Psoas muscle (tissue), 8 donors: ENCODE results near the gene GALNT8. TPM values are rescaled to one million over a fixed set of nuclear protein-coding genes. Genes with fewer than 3 reads are reported as not detected.

Source experiments
- ATAC-seq, 4 donors: fragments of 200-7000 bp; cut with Tn5 transposase; one replicate each; pipeline ENCODE4 v1.9.1; 2020; ENCODE audit warnings: moderate library complexity in 3 of 4, mild to moderate bottlenecking in 2 of 4
- DNase-seq, 2 donors: peaks; one replicate each; pipeline ENCODE4 v3.0.0-alpha.2; 2020
- H3K27ac ChIP-seq: fragments of 200-600 bp; one replicate; pipeline ENCODE4 v1.8.0; 2022
- H3K27me3 ChIP-seq, 3 donors: fragments of 200-600 bp in 1 of 3; one replicate each; pipeline versions ENCODE4 v1.6.1 to v1.8.0; 2013 to 2022; ENCODE audit warnings: low read length in 2 of 3, mild to moderate bottlenecking in 2 of 3, moderate library complexity in 1 of 3; ENCODE audit not compliant: insufficient read depth in 3 of 3
- H3K36me3 ChIP-seq, 2 donors: fragments of 200-600 bp in 1 of 2; one replicate each; pipeline versions ENCODE4 v1.6.1 to v1.8.0; 2013 to 2022; ENCODE audit warnings: low read depth in 1 of 2, mild to moderate bottlenecking in 1 of 2, moderate library complexity in 1 of 2; ENCODE audit not compliant: insufficient read depth in 1 of 2
- H3K4me1 ChIP-seq: fragments of 200-600 bp; one replicate; pipeline ENCODE4 v1.8.0; 2022
- H3K4me3 ChIP-seq: fragments of 200-600 bp; one replicate; pipeline ENCODE4 v1.8.0; 2022; ENCODE audit warnings: mild to moderate bottlenecking
- H3K9me3 ChIP-seq: fragments of 200-600 bp; one replicate; pipeline ENCODE4 v1.8.0; 2022
- WGBS, 3 donors: extraction: QIAGEN DNeasy Blood & Tissue Kit; methylation state at CpG; one replicate each; pipeline versions ENCODE4 v1.1.6 to v1.1.7; 2013; 5-methylcytosine and 5-hydroxymethylcytosine counted together
- intact Hi-C, 2 donors: fragments of 100-400 bp; cut with DNase I; formaldehyde crosslinking; loops; one replicate each; pipeline versions ENCODE4 v1.11.0 to v1.14.2; 2022
- long read RNA-seq, 2 donors: library from polyadenylated mRNA; unstranded; transcript quantifications; one replicate each; pipeline ENCODE4 v2.0.0, GENCODE V29; 2021
- polyA plus RNA-seq, 3 donors: library from polyadenylated mRNA; stranded (reverse); fragments of 200-250 nt; gene quantifications; one replicate each; pipeline ENCODE4 v1.2.3, GENCODE V29; 2013
- total RNA-seq, 4 donors: library from RNA; stranded (reverse); fragmentation: NEBNext Ultra II Directional in 2 of 4; extraction: Animal tissue kit (Norgen Biotek cat#: 25700) in 2 of 4; gene quantifications; one replicate each; pipeline versions ENCODE4 v1.2.1 to v1.2.4, GENCODE V29; 2021 to 2023
- TF ChIP-seq, protein P1 (sequence below): fragments of 200-600 bp; IDR thresholded peaks from one replicate; pipeline ENCODE4 v1.8.0; 2022; ENCODE audit warnings: antibody characterized with exemption
- donor health status: healthy with polysubstance abuse.
- donor health status: DM: no; HTN: no; CAD: no; lungs with moderate emphysema.
- donor health status: Bipolar disorder and iron deficiency.
- donor health status: healthy.
- donor health status: DM: yes; HTN: yes; CAD: no.
- donor health status: DM: no; HTN: no; CAD: no.
- donor health status: DM: no; HTN: no; CAD: no.
- donor health status: DM: yes; HTN: yes; CAD: no.

The GALNT8 gene, protein sequence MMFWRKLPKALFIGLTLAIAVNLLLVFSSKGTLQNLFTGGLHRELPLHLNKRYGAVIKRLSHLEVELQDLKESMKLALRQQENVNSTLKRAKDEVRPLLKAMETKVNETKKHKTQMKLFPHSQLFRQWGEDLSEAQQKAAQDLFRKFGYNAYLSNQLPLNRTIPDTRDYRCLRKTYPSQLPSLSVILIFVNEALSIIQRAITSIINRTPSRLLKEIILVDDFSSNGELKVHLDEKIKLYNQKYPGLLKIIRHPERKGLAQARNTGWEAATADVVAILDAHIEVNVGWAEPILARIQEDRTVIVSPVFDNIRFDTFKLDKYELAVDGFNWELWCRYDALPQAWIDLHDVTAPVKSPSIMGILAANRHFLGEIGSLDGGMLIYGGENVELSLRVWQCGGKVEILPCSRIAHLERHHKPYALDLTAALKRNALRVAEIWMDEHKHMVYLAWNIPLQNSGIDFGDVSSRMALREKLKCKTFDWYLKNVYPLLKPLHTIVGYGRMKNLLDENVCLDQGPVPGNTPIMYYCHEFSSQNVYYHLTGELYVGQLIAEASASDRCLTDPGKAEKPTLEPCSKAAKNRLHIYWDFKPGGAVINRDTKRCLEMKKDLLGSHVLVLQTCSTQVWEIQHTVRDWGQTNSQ
- total RNA-seq (under 1 TPM; 0.11 to 0.89 (median 0.30) TPM), polyA plus RNA-seq (under 1 TPM; 0.14 to 0.40 (median 0.18) TPM)
- long read RNA-seq, donor 1: 0 reads
- long read RNA-seq, donor 2: 0 reads

DNA sequence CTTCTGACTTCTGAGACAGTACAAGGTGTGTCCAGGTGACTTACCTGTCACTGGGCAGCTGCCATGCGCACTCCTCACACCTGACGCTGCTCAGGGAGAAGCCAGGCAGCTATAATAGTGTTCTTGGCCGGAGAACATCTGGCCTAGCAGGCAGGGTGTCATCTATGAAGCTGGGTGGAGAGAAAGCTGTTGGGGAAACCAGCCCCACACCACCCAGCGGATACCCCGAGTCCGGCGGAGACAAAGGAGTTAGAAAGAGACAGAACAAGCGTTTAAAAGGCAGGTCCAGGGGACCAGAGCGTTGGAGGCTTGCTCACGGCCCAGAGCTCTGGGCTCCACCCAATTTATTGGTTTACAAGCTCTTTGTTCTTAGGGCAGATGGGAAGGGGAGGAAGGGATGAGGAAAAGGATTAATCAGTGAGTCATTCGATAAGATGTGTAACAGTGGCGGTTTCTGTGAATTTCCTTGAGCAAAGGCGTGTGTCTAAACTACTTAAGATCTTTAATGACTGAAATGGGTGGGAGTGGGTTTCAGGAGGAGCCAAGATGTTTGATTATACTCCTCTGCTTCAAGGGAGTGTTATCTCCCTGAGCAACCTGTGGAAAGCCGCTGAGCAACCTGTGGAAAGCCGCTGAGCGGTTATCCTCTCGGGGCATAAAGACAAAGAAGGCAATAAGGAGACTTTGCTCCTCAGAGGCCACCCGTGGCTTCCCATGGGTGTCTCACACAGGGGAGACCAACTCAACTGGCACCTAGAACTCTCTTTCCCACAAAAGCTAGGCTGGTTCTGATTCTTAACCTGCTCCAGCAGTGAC, at the start of gene GALNT8:
Gene GALNT8 (plus strand): TSS at position 580 of the 816 bp plus-strand sequence. CDS start 278 bp downstream, outside the sequence.
- ATAC-seq (no peak), DNase-seq (no peak)
- intact Hi-C loops: no loop called here
- Histone ChIP-seq H3K4me3 (no peak within 1 kb of the TSS), H3K9me3 (no peaks in the 10 kb centered on the region), H3K27ac (no peak within 1 kb of the TSS), H3K36me3 (no peaks in the 10 kb centered on the region), H3K27me3 (peaks cover 2 to 15% (median 2%) of the 10 kb centered on the region in 3 donors), H3K4me1 (no peaks in the 10 kb centered on the region)
- TF ChIP-seq, protein P1, sequence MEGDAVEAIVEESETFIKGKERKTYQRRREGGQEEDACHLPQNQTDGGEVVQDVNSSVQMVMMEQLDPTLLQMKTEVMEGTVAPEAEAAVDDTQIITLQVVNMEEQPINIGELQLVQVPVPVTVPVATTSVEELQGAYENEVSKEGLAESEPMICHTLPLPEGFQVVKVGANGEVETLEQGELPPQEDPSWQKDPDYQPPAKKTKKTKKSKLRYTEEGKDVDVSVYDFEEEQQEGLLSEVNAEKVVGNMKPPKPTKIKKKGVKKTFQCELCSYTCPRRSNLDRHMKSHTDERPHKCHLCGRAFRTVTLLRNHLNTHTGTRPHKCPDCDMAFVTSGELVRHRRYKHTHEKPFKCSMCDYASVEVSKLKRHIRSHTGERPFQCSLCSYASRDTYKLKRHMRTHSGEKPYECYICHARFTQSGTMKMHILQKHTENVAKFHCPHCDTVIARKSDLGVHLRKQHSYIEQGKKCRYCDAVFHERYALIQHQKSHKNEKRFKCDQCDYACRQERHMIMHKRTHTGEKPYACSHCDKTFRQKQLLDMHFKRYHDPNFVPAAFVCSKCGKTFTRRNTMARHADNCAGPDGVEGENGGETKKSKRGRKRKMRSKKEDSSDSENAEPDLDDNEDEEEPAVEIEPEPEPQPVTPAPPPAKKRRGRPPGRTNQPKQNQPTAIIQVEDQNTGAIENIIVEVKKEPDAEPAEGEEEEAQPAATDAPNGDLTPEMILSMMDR: no peak
- 73 to 75% (median 74%) methylated on average over 18 of the region's 18 CpGs for WGBS, 3 donors

DNA sequence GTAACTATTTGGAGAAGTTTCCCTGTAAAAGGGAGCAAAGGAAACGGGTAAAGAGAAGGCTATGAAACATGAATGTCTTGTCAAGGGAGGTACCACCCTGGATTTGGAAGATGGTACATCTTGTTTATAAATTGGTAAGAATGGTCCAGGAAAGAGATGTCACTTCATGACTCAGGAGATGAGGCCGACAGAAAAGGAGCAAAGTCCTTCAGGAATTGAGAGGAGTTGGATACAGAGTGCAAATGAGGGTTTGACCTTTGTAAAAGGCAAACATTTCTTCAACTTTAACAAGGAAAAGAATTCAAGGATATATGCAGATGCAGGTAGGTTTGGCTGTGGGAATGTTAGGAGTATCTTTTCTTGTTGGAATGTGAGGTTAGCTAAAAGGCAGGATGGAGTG, 40.5 kb upstream of the GALNT8 start:
- H3K9me3 ChIP-seq: no peaks in the 10 kb centered on the region
- 80 to 89% (median 88%) methylated on average over 2 of the region's 2 CpGs for WGBS, 3 donors
- TF ChIP-seq, protein P1: no peak
- no peak for ATAC-seq
- H3K4me3 ChIP-seq: no peak overlapping the region
- no peaks in the 10 kb centered on the region for H3K27me3 ChIP-seq
- intact Hi-C loops: no loop called here
- H3K4me1 ChIP-seq: no peaks in the 10 kb centered on the region
- H3K27ac ChIP-seq: no peak overlapping the region
- peaks cover 0 to 41% of the 10 kb centered on the region in 2 donors for H3K36me3 ChIP-seq
- no peak for DNase-seq

DNA sequence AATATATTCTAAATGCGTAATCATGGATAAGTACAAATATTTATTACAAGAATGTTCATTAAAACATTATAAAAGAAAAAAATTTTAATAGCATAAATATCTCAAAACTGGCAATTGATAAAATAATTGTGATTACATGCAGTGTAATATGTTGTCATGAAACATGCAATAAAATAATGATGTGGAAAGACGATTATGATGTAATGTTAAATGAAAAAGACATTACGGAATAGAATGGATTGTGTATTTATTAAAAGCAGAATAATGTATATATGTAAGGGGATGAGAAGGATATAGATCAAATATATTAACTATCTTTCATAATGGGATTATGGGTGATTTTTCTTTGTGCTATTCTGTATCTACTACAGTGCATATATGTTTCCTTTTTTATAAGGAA, 38.5 kb upstream of the GALNT8 start:
- WGBS, 3 donors: 81 to 97% (median 97%) methylated on average over 3 of the region's 3 CpGs

DNA sequence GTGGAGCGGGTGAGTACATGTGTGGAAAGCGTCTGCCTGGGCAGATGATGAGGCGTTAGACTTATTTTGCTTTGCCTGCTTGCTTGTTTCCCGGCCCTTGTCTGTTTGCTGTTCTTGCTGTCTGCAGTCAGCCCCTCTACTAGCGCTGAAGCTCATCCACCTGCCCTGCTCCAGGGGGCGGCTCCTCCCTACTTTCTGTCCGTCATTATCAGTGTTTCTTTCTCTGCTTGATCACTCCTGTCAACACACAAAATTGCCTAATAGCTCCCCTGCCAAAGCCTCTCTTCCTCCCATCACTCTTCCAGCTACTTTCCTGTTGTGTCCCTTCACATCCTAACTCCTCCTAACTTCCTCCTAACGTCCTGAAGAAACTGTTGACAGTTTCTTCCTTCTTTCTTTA, 34.9 kb upstream of the GALNT8 start:
- Histone ChIP-seq H3K27ac (no peak overlapping the region), H3K27me3 (no peaks in the 10 kb centered on the region), H3K36me3 (peaks cover 23 to 84% of the 10 kb centered on the region in 2 donors), H3K4me1 (no peaks in the 10 kb centered on the region), H3K9me3 (no peaks in the 10 kb centered on the region), H3K4me3 (no peak overlapping the region)
- DNase-seq (no peak), ATAC-seq (no peak)
- intact Hi-C loops: no loop called here
- TF ChIP-seq, protein P1: no peak
- WGBS, 3 donors: 85 to 91% (median 88%) methylated on average over 8 of the region's 8 CpGs

More for the DNA sequence above, 38.5 kb upstream of the GALNT8 start:
- Histone ChIP-seq H3K36me3 (peaks cover 12 to 61% of the 10 kb centered on the region in 2 donors), H3K4me1 (no peaks in the 10 kb centered on the region), H3K4me3 (no peak overlapping the region), H3K27me3 (no peaks in the 10 kb centered on the region), H3K9me3 (no peaks in the 10 kb centered on the region), H3K27ac (no peak overlapping the region)
- no peak for DNase-seq
- intact Hi-C loops: no loop called here
- TF ChIP-seq, protein P1: no peak
- ATAC-seq: no peak
